Measurements from ENCODE around the gene INPP5J.
"Not testable (repeated sequence)": the region's sequence is repeated elsewhere in the genome, so short reads cannot be mapped to it uniquely, and the experiment has no call there.

The INPP5J gene

GRCh38 chr22:31088233-31088986 is 34.4 kb upstream of the INPP5J start:
- DNase-seq = no peak

- no peak for DNase-seq
Observed at GRCh38 chr22:31089160-31090100, 33.3 kb upstream of the INPP5J start.

DNA sequence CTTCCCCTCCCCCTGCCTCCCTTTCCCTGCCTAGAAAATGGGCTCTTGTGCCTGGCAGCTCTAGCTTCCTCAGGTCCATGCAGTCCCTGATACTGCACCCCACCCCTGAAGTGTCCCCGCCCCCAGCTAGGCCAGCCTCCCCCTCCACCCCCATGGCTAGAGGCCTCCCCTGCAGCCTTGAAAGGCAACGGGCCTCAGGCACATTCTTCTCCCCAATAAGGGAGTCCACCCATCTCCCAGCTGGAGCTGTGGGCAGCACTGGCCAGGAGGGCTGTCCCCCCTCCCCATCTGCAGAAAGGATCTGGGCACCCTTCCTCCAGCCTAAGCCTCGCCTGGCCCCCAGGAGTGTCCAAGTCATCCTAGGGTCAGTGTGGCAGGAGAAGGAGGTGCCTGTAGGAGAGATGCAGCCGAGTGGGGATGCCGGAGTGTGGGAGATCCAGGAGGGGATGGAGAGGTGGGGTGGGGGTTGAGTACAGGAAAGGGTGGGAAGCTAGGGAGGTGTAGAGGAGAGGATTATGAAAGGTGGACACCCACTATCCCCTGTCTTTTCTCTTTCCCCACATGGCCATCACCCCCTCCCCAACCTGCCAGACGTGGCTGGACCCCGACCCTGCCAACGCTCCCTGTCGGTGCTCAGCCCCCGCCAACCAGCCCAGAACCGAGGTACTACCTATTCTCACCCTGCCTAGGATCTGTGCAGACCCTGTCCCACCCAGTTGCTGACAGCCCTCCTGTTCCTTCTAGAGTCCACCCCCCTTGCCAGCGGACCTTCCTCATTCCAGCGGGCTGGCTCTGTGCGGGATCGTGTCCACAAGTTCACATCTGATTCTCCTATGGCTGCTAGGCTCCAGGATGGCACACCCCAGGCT is 32.3 kb upstream of the INPP5J start:
- peak; percentile 49 for DNase-seq

GRCh38 chr22:31091106-31091975 is 31.4 kb upstream of the INPP5J start:
- no peak for DNase-seq

DNA sequence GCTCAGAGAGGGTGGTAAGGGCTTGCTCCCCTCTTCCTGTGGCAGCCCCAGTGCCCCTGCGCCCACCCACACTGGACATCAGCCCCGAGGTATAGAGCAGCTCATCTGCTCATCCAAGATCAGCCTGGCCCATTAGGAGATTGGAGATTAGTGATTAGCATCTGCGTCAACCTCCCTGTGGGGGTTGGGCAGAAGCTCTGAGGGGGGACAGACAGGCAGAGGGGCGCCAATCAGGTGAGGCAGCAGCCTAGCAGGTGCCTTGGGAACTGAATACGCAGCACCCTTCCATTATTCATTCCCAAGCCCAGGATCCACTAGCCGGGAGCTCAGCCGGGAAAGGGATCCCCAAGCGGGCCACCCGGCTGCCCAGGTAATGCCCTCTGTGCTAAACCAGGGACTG is 30.6 kb upstream of the INPP5J start:
- no peak for DNase-seq

DNA sequence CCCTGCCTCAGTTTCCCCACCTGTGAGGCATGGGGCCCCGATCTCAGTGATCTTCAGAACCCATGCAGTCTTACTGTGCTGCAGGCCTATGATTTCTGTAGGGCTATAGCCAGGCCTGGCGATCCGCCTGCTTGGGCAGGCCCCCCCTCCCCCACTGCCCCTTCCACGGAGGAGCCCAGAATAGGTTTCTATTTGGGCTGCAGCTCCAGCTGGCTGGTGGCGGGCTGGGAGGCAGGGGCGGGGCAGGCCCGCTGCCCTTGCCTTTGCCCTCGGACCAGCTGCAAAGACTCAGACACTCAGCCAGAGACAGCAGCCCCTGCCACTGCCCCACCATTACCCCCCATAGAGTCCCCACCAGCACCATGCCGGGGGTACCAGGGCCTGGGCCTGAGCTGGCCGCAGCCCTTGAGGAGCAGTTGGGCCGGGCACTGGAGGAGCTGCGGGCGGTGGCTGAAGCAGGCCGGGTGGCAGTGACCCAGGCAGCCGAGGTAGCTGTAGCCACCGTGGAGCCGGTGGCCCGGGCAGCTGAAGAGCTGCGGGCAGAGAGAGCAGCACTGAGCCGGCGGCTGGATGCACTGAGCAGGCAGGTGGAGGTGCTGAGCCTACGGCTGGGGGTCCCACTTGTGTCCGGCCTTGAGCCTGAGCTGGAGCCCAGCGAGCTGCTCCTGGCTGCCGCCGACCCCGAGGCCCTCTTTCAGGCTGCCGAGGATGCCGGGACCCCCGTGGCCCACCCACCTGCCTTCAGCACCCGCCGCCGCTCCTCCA is 29.5 kb upstream of the INPP5J start:
- no peak for DNase-seq

- no peak for DNase-seq
Observed at GRCh38 chr22:31094021-31094551, 28.7 kb upstream of the INPP5J start.

GRCh38 chr22:31094741-31095140 is 28.0 kb upstream of the INPP5J start:
- no peak for DNase-seq

DNA sequence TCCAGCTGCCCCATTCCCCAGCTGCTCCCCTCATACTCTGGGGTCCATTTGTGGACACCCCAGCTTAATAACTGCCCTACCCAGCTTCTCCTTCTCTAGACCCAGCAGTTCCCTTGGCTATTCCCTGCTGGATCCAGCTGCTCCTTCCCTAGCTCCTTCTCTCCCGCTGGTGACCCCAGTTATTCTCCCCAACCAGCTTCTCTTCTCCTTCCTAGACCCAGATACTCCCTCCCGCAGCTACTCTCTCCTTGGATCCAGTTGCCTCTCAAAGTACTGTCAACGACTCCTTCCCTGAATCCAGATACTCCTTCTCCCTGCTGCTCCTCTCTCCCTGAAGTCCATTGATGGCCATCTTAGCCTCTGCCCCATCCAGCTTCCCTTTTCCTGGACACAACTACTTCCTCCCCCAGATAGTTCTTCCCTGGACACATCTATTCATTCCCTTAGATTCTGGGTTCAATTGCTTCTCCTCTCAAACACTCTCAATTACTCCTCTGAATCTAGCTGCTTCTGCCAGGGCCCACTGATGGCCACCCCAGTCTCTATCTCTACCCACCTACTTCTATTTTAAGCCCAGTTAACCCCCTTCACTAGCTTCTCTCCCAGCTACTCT is 27.0 kb upstream of the INPP5J start:
- no peak for DNase-seq

- no peak for DNase-seq
Observed at GRCh38 chr22:31096657-31097279, 26.0 kb upstream of the INPP5J start.

DNA sequence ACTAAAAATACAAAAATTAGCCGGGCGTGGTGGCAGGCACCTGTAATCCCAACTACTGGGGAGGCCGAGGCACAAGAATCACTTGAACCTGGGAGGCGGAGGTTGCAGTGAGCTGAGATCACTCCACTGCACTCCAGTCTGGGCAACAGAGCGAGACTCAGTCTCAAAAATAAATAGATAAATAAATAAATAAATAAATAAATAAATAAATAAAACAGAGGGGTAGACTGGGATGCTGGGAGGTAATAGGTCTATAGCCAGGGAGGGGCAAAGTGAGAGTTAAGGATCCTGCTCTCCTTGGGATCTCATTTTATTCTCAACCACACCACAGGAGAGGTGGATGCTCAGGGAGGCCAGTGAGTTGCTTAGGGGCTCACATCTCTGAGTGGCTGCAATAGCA is 25.2 kb upstream of the INPP5J start:
- not testable (repeated sequence) for DNase-seq

- no peak for DNase-seq
Observed at GRCh38 chr22:31097941-31098631, 24.7 kb upstream of the INPP5J start.

DNA sequence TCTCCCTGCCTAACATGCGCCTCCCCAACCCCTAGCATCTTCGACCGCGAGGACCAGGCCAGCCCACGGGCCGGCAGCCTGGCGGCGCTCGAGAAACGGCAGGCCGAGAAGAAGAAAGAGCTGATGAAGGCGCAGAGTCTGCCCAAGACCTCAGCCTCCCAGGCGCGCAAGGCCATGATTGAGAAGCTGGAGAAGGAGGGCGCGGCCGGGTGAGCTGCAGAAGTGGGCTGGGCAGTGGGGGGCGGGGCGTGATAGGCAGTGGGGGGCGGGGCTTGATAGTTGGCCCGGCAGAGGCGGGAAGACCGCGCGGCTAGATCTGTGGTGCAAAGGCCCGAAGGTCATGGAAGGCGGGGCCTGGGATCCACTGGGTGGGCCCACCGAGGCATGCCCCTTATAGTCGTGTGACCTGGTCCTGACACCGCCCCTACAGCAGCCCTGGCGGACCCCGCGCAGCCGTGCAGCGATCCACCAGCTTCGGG is 24.1 kb upstream of the INPP5J start:
- no peak for DNase-seq

DNA sequence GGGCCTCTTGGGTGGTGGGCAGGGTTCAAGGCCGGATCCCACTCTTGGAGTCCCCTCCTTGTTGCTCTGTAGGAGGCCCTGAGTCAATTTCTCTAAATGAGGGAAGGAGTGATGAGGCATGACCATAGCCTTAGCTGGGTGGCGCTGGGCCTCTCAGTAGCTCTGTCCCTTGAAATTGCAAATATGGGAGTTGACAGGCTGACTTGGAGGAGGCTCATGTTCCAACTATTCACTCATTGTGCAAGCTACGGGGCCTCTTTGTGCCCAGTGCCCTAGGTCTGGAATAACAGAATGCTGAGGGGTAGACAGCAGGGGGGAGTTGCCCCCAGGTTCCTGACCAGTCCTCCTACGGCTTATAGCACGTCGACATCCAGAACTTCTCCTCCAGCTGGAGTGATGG is 23.4 kb upstream of the INPP5J start:
- DNase-seq = no peak

GRCh38 chr22:31099841-31100761 is 22.7 kb upstream of the INPP5J start:
- no peak for DNase-seq

DNA sequence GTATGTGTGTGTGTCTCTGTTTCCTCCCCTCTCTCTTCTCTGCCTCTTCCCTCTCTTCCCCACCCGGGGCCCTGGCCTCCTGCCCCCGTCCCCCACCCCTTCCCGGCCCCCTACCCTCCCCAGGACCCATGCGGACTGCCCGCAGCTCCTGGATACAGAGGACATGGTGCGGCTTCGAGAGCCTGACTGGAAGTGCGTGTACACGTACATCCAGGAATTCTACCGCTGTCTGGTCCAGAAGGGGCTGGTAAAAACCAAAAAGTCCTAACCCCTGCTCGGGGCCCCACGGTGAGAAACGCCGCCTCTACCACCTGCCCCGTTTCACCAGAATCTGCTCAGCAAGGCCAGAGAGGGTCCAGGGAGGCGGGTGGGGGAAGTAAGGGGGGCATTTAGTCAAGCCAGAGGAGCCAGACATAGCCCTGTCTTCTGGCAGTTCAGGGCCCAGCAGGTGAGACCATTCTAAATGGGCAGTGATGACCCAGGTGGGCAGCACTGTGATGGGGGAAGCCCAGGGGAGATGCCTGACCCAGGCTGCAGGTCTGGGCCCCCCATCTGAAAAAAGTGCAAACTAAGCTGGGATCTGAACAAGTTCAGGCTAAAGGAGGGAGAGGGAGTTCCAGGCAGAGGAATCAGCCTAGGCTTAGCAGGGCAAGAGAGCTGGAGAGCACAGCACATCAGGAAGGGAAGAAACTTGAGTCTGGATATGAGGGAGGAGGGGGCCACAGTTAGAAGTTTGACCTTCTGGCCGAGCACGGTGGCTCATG is 21.8 kb upstream of the INPP5J start:
- no peak for DNase-seq

Measured in fibroblast of skin of scalp (primary cell).